SJCRH30 (cell line): ENCODE measurements around the gene RHBDF1. TPM values are rescaled to one million over a fixed set of nuclear protein-coding genes. Genes with fewer than 3 reads are reported as not detected.
"Not testable (repeated sequence)": the region's sequence is repeated elsewhere in the genome, so short reads cannot be mapped to it uniquely, and the experiment has no call there.

Experiments
- DNase-seq, 2 experiments: peaks; one replicate each; pipeline ENCODE4 v3.0.0-alpha.2; 2015 to 2020
- H3K27ac ChIP-seq: fragments of 250-450 bp; sonication (Bioruptor Pico); 2 replicates; pipeline ENCODE4 v1.5.1; 2020; ENCODE audit warnings: mild to moderate bottlenecking, moderate library complexity
- H3K27me3 ChIP-seq: fragments of 250-450 bp; sonication (Bioruptor Pico); 2 replicates; pipeline ENCODE4 v1.5.1; 2020; ENCODE audit warnings: mild to moderate bottlenecking, moderate library complexity
- H3K36me3 ChIP-seq: fragments of 250-450 bp; sonication (Bioruptor Pico); 2 replicates; pipeline ENCODE4 v1.5.1; 2020; ENCODE audit warnings: mild to moderate bottlenecking, moderate library complexity
- H3K4me1 ChIP-seq: fragments of 250-450 bp; sonication (Bioruptor Pico); 2 replicates; pipeline ENCODE4 v1.5.1; 2020; ENCODE audit warnings: mild to moderate bottlenecking, moderate library complexity
- H3K4me3 ChIP-seq: fragments of 250-450 bp; sonication (Bioruptor Pico); 2 replicates; pipeline ENCODE4 v1.5.1; 2020; ENCODE audit warnings: mild to moderate bottlenecking, moderate library complexity
- H3K9me3 ChIP-seq: fragments of 250-450 bp; sonication (Bioruptor Pico); replicated peaks from 2 replicates; pipeline ENCODE4 v1.5.1; 2020; ENCODE audit warnings: mild to moderate bottlenecking, moderate library complexity
- total RNA-seq: library from RNA; depleted of rRNA; stranded (reverse); fragments of >200 nt; shearing (Covaris generic); gene quantifications from 2 replicates; pipeline ENCODE4 v1.2.3, GENCODE V29; 2014

The RHBDF1 gene
- total RNA-seq, 1 experiment from 2014 or later: 25.3 TPM

DNA sequence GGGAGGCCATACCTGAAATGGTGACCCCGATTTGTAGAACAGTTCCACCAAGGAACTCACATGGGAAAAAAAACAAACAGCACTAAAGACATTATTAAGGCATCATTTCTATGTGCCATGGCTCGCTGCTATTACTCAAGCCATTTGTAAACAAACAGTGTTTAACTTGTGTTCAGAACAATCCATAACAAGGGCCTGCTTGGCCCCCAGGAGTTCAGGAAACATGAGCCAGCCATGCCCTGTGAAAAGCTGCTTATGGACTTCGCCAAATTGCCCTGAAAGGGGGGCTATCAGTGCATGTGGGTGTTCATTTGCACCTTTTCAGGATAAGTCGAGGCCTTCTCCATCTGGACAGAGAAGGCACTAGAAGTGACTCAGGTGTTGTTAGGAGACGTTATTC lies 27.0 kb downstream of the RHBDF1 start:
- DNase-seq: no peak
- no peak overlapping the region for H3K4me3 ChIP-seq
- H3K9me3 ChIP-seq: no peaks in the 10 kb centered on the region
- H3K27ac ChIP-seq: no peak overlapping the region
- no peaks in the 10 kb centered on the region for H3K27me3 ChIP-seq
- peaks cover 50% of the 10 kb centered on the region for H3K36me3 ChIP-seq
- H3K4me1 ChIP-seq: no peaks in the 10 kb centered on the region

DNA sequence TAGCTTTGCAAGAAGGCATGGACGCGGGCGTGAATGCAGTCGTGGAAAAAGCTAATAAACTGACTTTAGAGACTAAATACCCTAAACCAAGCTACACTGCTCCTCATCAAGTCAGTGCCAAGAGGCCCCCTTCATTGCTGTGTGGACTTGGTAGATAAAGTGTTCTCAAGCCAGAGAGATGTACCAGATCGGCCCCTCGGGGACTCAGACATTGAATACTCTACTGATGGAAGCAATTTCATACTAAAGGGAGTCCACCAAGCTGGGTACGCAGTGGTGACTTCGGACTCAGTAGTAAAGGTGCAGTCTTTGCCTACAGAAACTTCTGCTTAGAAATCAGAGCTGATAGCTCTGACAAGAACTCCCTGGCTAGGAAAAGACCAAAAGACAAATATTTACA lies 27.8 kb downstream of the RHBDF1 start:
- no peak for DNase-seq
- Histone ChIP-seq H3K4me1 (no peaks in the 10 kb centered on the region), H3K36me3 (peaks cover 47% of the 10 kb centered on the region), H3K9me3 (no peaks in the 10 kb centered on the region), H3K4me3 (no peak overlapping the region), H3K27ac (no peak overlapping the region), H3K27me3 (no peaks in the 10 kb centered on the region)

DNA sequence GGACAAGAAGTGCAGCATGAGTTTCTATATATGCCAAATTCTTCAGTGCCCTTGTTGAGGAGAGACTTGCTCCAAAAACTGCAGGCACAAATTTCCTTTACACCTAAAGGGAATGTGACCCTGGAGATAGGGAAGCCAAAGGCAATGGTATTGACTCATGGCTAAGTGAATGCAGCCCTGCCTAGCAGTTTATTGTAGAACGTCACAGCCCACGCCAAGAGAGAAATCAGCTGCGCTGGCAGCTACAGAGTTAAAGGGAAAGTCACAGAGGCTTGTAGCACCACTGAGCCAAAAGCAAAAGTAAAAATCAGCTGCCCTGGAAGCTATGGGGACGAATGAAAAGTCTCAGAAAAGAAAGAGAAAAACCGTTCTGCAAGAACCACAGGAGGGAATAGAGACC lies 29.1 kb downstream of the RHBDF1 start:
- H3K4me3 ChIP-seq: no peak overlapping the region
- H3K27me3 ChIP-seq: no peaks in the 10 kb centered on the region
- no peak overlapping the region for H3K27ac ChIP-seq
- peaks cover 43% of the 10 kb centered on the region for H3K36me3 ChIP-seq
- no peaks in the 10 kb centered on the region for H3K9me3 ChIP-seq
- no peaks in the 10 kb centered on the region for H3K4me1 ChIP-seq
- DNase-seq: no peak

DNA sequence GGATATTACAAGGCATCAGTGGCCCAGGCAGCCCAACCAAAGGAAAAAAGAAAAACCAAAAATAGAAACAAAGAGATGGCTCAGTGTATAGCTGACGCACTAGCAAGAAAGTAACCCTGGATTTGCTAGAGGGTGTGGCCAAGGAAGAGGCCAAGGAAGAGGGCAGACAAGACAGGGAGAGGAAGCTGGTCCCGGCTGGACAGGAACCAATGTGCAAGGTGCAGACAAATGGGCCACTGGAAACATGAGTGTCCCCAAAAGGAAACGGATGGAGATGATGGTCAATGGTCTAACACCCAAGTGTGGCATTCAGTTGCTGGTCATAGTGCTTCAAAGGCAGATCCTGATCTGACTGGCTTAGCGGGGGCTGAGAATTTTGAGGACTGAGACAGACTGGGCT lies 29.7 kb downstream of the RHBDF1 start:
- H3K4me3 ChIP-seq: no peak overlapping the region
- no peaks in the 10 kb centered on the region for H3K9me3 ChIP-seq
- H3K27me3 ChIP-seq: no peaks in the 10 kb centered on the region
- H3K27ac ChIP-seq: no peak overlapping the region
- H3K4me1 ChIP-seq: no peaks in the 10 kb centered on the region
- DNase-seq: no peak
- peaks cover 39% of the 10 kb centered on the region for H3K36me3 ChIP-seq

DNA sequence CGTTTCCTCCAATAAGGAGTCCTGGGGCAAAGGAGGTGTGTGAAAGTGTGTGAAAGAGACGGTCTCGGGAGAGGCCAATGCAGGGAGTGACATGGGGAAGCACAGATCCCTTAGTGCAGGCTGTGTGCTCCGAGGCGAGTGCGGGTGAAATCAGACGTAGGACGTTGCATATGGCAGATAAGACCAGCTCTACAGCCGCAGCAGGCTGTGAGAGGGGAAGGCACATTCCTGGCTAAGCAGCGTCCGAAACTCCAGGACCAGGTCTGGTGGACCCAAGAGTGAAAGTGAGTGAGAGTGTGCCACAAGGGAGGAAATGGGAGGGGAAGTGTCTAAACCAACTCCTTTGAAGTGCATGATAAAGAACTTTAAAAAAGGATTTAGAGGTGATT lies 30.4 kb downstream of the RHBDF1 start:
- no peaks in the 10 kb centered on the region for H3K27me3 ChIP-seq
- no peak overlapping the region for H3K4me3 ChIP-seq
- no peak overlapping the region for H3K27ac ChIP-seq
- peaks cover 35% of the 10 kb centered on the region for H3K36me3 ChIP-seq
- no peak for DNase-seq
- H3K4me1 ChIP-seq: no peaks in the 10 kb centered on the region
- H3K9me3 ChIP-seq: no peaks in the 10 kb centered on the region

DNA sequence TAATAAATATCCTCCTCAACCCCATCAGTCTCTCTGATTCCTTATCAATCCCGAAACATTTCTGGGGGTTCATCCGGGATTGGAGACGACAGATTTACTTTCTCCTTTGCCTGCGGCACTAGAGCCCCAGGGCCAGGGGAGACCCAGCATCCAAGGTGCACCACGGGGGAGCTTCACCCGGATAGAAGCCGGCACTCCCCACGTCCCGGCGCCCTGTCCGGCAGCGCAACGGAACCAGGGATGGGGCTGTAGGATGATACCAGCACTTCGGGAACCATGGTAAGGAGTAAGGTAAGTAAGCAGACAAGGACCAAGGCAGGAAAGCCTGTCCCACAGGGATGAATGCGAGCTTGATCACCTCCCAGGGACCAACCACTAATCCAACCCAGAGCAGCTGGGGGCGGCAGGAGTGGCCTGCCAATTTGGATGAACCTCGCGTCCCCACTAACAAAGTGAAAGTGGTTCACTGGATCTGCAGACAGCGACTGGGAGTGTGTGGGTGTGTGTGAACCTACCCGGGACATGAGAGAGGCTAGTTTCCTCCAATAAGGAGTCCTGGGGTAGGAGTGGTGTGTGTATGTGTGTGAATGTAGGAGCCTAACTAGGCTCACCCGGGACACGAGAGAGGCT lies 30.9 kb downstream of the RHBDF1 start:
- Histone ChIP-seq H3K27ac (no peak overlapping the region), H3K27me3 (no peaks in the 10 kb centered on the region), H3K36me3 (peaks cover 32% of the 10 kb centered on the region), H3K4me3 (no peak overlapping the region), H3K4me1 (no peaks in the 10 kb centered on the region), H3K9me3 (no peaks in the 10 kb centered on the region)
- no peak for DNase-seq

DNA sequence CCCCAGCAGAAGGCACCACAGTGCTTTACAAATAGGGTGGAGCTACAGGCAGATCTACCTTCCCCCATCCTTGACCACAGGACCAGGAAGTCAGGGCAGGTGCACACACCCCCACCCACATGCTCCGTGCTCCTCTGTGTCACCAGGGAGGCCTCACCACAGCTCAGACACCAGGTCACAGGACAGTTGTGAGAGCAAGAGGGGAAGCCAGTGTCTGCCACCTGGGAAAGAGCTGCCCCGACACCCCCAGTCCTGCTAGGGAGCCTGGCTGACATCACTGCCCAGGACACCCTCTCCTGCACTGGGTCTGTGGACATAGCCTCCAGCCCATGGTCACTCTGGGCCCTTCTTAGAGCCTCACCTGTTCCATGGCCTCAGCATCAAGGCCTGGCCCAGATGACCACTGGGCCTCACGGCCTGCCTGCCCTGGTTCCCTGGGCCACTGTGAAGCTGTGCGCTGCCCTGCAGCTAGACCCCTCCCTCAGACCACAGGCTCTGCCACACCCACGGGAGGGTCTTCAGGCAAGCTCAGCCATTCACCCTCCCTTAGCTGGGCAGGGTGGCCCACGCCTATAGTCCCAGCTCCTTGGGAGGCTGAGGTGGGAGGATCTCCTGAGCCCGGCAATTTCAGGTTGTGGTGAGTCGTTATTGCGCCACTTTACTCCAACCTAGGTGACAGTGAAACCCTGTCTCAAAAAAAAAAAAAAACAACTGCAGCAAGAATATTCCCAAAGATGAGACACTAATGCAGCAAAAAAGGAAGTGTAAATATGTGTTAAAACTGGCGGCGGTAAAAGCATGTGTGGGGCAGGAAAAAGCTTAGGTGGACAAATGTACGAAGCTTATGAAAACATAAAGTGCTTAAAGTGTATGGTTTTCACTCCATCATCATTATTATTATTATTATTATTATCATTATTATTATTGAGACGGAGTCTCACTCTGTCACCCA lies 33.2 kb downstream of the RHBDF1 start:
- no peaks in the 10 kb centered on the region for H3K27me3 ChIP-seq
- no peak overlapping the region for H3K4me3 ChIP-seq
- H3K4me1 ChIP-seq: no peaks in the 10 kb centered on the region
- no peak for DNase-seq
- no peak overlapping the region for H3K27ac ChIP-seq
- peaks cover 18% of the 10 kb centered on the region for H3K36me3 ChIP-seq
- no peaks in the 10 kb centered on the region for H3K9me3 ChIP-seq

DNA sequence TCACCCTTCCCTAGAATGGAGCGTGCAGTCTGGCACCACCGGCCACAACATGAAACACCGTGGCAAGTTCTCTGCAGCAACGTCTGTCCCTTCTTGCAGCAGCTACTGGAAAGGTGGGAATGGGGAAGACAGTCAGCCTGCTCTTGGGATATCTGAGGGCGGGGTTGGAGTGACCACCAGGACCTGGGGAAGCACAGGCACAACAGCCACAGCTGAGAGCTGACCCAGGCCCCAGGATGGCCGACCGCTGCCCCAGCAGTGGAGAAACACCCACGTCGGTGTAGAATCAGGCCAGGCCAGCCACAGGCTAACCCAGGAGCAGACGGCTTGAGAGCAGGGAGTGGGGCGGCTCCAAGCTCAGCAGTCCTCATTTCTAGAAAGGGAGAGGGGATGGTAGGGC lies 34.2 kb downstream of the RHBDF1 start:
- not testable (repeated sequence) for H3K9me3 ChIP-seq, H3K27ac ChIP-seq, H3K4me1 ChIP-seq, H3K27me3 ChIP-seq, DNase-seq, H3K4me3 ChIP-seq
- H3K36me3 ChIP-seq: peaks cover 10% of the 10 kb centered on the region

DNA sequence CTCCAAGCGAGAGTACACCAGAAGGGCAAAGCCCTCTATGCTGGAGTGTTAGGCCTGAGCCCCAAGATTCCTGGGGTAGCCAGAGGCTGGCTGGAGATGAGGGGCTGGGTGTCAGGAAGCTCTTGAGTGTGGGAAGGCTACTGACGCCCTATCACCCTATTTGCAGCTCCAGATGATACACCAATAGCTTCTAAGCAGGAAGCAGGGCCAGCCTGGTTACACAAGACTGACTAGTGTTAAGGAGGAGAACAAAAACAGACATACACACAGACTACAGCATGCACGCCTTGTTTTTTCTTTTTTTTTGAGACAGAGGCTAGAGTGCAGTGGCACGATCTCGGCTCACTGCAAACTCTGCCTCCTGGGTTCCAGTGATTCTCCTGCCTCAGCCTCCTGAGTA lies 34.9 kb downstream of the RHBDF1 start:
- Histone ChIP-seq H3K27me3 (no peaks in the 10 kb centered on the region), H3K27ac (no peak overlapping the region), H3K36me3 (peaks cover 3% of the 10 kb centered on the region), H3K9me3 (no peaks in the 10 kb centered on the region), H3K4me1 (no peaks in the 10 kb centered on the region), H3K4me3 (no peak overlapping the region)
- no peak for DNase-seq

DNA sequence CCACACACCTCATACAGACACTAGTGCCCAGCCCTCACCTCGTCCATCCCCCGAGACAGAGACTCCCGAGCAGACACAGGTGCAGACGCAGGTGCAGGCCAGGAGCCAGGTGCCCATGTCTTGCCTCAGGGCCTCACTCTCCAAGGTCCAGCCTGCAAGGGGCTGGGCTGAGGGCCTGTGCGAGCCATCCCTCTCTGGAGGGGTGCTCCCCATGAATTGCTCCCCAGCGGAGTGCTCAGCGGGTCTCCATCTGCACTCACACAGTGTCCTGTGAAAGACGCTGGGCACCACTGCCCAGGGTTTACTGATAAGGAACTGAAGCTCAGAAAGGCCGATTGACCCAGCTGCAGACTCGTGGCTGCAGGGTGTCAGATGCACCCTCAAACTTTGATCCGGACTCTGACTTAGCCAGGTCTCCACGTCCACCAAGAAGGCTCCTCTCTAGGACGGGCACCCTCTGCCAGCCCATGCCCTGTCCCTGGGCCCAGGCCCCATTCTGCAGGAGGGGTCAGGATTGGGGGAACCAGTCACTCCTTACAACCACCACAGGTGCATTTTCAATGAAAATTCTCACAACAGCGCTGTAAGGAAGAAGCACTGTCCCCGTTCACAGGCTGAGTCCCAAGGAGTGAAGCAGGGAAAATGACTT lies 36.0 kb downstream of the RHBDF1 start:
- Histone ChIP-seq H3K4me3 (no peak overlapping the region), H3K27ac (no peak overlapping the region), H3K27me3 (no peaks in the 10 kb centered on the region), H3K4me1 (no peaks in the 10 kb centered on the region), H3K36me3 (peaks cover 2% of the 10 kb centered on the region), H3K9me3 (no peaks in the 10 kb centered on the region)
- no peak for DNase-seq

DNA sequence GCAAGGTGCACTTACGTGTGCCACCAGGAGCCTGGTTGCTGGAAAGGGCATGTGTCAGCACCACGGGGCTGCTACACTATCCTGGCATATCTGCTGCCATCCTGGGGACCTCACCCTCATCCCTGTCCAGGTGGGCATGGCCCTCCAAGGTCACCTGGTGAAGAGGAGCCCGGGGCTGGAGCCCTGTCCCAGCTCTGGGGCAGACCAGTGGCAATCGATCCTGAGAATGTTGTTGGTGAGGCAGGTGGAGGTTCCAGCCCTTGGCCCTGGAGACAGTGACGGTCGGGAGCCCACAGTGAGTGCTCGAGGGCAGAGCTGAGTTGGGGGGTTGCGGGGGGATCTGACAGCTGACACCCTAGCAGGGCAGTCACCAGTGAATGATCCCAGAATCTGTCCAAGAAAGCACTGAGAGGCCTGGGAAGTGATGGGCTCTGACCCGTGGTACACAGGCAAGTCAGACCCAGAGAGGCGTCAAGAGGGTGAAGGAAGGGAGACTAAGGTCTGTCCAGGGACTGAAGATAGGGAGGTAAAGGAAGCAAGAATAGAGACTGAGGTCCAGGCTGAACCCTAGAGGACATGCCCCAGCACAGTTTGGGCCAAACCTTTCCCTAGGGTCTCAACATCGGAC lies 36.6 kb downstream of the RHBDF1 start:
- no peaks in the 10 kb centered on the region for H3K4me1 ChIP-seq
- no peak overlapping the region for H3K4me3 ChIP-seq
- no peak for DNase-seq
- H3K27me3 ChIP-seq: no peaks in the 10 kb centered on the region
- H3K9me3 ChIP-seq: no peaks in the 10 kb centered on the region
- H3K27ac ChIP-seq: no peak overlapping the region
- peaks cover 2% of the 10 kb centered on the region for H3K36me3 ChIP-seq

DNA sequence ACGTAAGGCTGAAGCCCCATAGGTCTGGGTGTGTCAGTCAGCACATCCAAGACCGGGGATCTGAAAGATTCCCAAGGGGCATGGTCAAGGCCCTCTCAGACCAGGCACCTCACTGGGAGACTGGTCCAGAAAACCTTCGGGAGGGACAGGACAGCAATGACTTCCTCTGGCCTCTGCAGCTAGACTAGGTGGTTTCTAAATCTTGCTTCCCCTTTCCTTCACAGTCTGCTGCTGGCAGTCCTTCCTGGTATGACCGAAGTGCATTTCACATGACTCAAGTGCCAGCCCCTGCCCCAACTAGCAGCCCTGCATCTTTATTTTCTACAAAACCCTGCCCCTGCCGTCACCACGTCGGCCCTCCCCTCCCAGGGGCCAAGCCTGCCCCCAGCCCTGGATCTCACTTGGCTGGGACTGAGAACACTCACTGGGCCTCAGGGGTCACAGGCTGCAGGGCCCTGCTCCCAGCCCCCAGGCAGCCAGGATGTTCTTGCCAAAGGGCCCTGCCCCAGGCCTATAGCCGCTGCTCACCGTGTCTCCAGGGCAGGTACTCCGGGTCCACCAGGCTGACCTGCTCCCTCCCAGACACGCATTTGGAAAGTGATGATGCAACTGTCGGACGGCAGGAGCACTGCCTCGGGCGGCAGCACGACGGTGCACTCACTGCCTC lies 37.3 kb downstream of the RHBDF1 start:
- H3K36me3 ChIP-seq: peaks cover 2% of the 10 kb centered on the region
- no peaks in the 10 kb centered on the region for H3K9me3 ChIP-seq
- no peak overlapping the region for H3K4me3 ChIP-seq
- no peaks in the 10 kb centered on the region for H3K27me3 ChIP-seq
- no peak for DNase-seq
- H3K4me1 ChIP-seq: no peaks in the 10 kb centered on the region
- H3K27ac ChIP-seq: no peak overlapping the region

DNA sequence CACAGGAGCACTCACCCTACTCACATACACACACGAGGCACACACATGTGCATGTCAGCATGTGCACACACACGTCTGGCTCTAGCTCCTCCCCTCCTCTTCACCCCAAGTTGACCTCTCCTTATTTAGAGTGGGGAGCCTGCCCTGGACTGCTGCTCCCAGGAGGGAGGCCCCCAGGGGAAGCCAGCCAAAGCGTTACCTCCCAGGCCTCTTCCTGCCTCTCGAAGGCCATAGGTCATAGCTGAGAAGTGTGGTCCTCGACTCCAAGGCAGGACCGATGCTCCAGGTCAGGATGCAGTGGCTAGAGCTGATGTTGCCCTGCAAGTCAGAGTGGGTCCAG lies 37.8 kb downstream of the RHBDF1 start:
- no peak for DNase-seq
- H3K27ac ChIP-seq: no peak overlapping the region

DNA sequence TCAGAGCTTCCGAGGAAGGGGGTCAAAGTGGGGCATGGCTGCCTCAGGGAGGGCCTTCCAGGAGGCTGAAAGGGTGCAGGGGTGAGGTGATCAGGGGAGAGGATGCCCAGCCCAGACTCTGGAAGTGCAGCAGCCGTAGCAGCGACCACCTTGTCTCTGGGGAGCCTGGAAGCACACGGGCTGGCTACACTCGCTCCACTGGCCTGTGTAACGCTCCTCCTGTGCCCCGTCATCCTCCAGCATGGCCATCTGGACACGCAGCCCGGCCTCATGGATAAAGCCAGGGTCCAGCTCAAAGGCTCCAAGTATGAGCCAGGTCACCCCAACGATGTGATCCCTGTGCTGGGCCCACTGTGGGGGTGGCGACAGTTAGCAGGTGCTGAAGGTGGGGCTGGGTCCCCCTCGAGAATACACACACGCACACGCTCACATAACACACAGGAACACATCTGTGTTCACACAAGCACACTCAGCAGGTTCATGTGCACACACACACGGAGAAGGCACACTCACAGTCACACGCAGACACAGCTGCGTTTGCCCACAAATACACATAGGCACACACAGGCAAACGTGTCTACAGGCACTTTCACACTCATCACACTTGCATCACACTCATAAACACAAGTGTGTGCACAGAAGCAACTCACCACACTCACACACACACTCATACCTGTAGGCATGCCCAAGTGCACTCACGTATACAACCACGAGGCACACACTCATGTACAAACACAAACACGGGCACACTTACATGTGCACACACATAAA lies 38.4 kb downstream of the RHBDF1 start:
- H3K36me3 ChIP-seq: no peaks in the 10 kb centered on the region
- no peak overlapping the region for H3K4me3 ChIP-seq
- no peaks in the 10 kb centered on the region for H3K4me1 ChIP-seq
- DNase-seq: no peak
- no peak overlapping the region for H3K27ac ChIP-seq
- no peaks in the 10 kb centered on the region for H3K9me3 ChIP-seq
- no peaks in the 10 kb centered on the region for H3K27me3 ChIP-seq

More for the DNA sequence above, 37.8 kb downstream of the RHBDF1 start:
- H3K4me1 ChIP-seq: no peaks in the 10 kb centered on the region
- no peaks in the 10 kb centered on the region for H3K27me3 ChIP-seq
- no peaks in the 10 kb centered on the region for H3K36me3 ChIP-seq
- no peaks in the 10 kb centered on the region for H3K9me3 ChIP-seq
- no peak overlapping the region for H3K4me3 ChIP-seq
